Measurements from ENCODE around the gene TRAF2.

GRCh38 chr9:136900988-136901515, 14.7 kb downstream of the TRAF2 start:
- TF ChIP-seq POLR2A (IDR thresholded peaks at IDR 0.05) (no peak), CTCF (IDR thresholded peaks at IDR 0.05) (no peak)
